Left lobe of liver (tissue), 2 donors: ENCODE data around the gene KRT6A. TPM values are rescaled to one million over a fixed set of nuclear protein-coding genes. Genes with fewer than 3 reads are reported as not detected.
A peak's percentile ranks its signal among the peaks of the same experiment; 100 is the strongest.

Experiments
- ATAC-seq: fragments of 200-7000 bp; cut with Tn5 transposase; one replicate; pipeline ENCODE4 v1.9.1; 2020; ENCODE audit warnings: mild to moderate bottlenecking, moderate library complexity
- DNase-seq: peaks from one replicate; pipeline ENCODE4 v3.0.0-alpha.2; 2020; ENCODE audit warnings: low spot score
- total RNA-seq: library from RNA; stranded (reverse); gene quantifications from one replicate; pipeline ENCODE4 v1.2.1, GENCODE V29; 2021
- donor health status: DM: no; HTN: no; CAD: no; lungs with moderate emphysema.
- donor health status: DM: no; HTN: yes; CAD: no.

The KRT6A gene
- total RNA-seq, 1 donor from 2014 or later, result not detected

GRCh38 chr12:52524898-52525591, 32.0 kb upstream of the KRT6A start:
- DNase-seq (peak; percentile 11), ATAC-seq (no peak)

- ATAC-seq (no peak), DNase-seq (peak; percentile 18)
Observed at GRCh38 chr12:52524241-52524897, 31.3 kb upstream of the KRT6A start.

DNA sequence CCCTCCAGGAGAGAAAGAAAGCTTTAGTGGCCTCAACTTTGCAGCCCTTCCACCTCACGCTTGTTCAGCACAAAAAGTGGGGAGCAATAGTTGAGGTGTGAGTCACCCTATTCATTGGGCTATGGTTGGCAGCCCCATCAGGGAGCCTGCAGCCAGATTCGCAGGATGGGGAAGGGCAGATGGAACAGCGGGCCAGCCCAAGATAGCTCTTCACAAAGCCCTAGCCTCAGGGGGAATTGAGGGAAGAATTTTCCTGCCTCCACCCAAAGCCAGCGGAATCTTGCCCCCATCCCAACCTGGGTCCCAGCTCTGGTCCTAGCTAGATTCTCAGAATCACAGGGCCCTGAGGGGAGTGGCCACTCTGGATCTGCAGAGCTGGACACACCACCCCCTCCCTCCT, 30.8 kb upstream of the KRT6A start:
- ATAC-seq, result no peak
- DNase-seq, result peak; percentile 22

GRCh38 chr12:52522346-52523011, 29.4 kb upstream of the KRT6A start:
- DNase-seq (peak; percentile 34), ATAC-seq (no peak)

- ATAC-seq (no peak), DNase-seq (peak; percentile 19)
Observed at GRCh38 chr12:52521568-52522266, 28.7 kb upstream of the KRT6A start.

GRCh38 chr12:52521175-52521567, 28.1 kb upstream of the KRT6A start:
- DNase-seq (peak; percentile 26), ATAC-seq (no peak)

DNA sequence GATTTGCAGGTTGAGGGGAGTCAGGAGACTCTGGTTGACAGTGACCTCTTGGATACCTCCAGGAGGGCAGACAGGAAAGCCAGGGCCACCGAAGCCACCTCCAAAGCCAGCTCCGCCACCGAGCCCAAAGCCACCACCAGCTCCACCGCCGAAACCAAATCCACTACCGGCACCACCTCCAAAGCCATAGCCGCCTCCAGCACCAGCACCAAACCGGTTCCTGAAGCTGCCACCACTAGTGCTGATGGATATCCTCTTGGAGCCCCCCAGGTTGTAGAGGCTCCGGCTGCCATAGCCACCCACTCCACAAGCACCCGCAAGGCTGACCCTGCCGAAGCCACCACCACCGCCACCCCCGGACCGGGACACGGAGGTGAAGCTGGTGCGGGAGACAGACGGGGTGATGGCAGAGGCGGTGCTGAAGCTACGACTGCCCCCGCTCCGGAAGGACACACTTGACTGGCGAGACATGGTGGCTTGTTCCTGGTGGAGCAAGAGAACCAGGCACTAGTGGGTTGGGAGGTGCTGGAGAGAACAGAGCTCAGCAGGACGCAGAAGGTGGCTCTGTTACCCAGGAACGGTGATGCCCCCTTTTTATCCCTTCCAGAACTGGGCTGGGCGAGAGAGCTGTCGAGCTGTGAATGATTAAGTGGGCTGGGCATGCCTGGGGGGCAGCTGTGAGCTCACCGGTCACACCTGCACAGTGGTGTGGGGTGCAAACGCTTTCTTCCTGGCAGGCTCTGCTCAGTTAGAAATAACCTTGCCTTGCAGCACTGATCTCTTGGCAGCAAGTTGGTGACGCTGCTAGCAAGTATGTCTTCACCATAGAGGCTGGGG, 27.0 kb upstream of the KRT6A start, which contains the start of gene KRT5:
Gene KRT5, minus strand, starts transcription at position 569 of the 837 bp plus-strand sequence. Its CDS starts 98 bp downstream, at position 471.
- DNase-seq (peak; percentile 42), ATAC-seq (no peak)

DNA sequence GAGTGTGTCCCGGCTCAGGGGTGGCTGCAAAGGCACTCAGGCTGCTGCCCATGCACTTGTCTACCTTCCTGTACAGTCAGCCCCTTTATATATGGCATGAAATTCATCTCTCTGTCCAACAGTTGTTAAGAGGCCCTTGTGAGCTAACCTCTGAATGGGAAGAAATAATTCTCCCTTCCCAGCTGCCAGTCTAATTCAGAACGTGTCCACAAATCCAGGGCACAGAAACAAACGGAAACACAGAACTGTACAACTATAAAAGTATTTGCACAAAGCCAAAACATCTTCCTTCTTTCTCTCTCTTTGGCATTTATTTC, 26.3 kb upstream of the KRT6A start:
- ATAC-seq (no peak), DNase-seq (no peak)

GRCh38 chr12:52518574-52519386, 25.7 kb upstream of the KRT6A start:
- ATAC-seq, result no peak
- DNase-seq, result peak; percentile 36

DNA sequence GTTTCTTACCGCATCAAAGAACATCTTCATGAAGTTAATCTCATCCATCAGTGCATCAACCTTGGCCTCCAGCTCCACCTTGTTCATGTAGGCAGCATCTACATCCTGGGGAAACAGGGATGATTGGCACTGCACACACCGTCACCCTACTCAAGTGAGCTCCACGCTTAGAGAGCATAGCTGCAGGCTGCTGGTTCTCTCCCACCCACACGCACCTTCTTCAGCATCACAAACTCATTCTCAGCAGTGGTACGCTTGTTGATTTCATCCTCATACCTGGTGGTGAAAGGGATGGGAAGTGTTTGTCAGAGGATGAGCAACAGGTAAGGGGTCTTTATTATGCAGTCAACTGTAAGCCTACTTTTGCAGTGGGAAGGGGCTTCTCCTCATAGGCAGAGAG, 24.8 kb upstream of the KRT6A start:
- DNase-seq (no peak), ATAC-seq (no peak)

- DNase-seq, result no peak
Observed at GRCh38 chr12:52517005-52517835, 24.2 kb upstream of the KRT6A start.

DNA sequence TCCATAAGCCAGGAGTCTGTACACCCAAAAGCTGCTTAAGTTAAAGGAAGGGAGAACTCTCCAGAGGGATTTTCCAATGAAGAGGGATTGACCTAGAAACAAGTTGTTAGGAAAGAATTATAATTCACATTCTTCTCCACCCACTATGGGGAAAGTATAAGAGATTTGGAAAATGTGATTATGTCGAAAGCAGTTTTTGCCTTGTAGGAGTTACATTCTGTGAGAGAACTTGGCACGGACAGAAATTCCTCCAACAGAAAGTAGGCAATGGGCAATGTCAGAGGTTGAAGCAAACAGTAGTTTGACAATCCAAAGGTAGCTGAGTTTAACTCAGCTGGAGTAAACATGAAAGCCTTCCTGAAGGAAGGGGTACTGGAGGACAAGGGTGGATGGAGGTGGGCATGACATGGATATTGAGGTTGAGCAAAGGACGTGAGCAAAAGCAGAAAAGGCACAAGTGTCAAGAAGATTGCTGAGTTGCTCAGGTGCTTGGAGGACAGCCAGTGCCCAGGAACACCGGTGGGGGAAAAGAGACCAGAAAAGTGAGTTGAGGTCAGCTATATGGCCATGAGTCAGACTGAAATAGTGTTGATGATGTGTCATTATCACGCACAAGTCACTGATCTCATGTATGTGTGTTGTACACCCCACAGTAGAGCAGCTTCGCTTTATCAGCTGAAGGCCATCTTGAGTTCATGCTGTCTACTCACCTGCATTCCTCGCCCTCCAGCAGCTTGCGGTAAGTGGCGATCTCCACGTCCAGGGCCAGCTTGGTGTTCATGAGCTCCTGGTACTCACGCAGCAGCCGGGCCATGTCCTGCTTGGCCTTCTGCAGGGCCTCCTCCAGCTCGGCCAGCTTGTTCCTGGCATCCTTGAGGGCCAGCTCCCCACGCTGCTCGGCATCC, 23.1 kb upstream of the KRT6A start:
- ATAC-seq (peak; percentile 70), DNase-seq (peak; percentile 35)

More at GRCh38 chr12:52517005-52517835, 24.2 kb upstream of the KRT6A start:
- no peak for ATAC-seq

DNA sequence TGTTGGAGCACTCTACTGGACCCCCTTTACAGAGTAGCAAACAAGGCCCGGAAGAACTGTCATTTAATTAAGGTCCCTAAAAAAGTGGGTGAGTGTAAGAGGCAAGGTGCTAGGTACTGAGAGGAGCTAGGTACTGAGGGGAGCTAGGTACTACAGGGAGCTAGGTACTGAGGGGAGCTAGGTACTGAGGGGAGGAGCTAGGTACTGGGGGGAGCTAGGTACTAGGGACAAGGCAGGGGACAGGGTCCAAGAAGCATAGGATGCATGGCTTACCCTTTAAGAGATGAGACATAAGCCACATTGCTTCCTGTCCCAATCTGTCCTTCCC, 22.2 kb upstream of the KRT6A start:
- no peak for ATAC-seq

DNA sequence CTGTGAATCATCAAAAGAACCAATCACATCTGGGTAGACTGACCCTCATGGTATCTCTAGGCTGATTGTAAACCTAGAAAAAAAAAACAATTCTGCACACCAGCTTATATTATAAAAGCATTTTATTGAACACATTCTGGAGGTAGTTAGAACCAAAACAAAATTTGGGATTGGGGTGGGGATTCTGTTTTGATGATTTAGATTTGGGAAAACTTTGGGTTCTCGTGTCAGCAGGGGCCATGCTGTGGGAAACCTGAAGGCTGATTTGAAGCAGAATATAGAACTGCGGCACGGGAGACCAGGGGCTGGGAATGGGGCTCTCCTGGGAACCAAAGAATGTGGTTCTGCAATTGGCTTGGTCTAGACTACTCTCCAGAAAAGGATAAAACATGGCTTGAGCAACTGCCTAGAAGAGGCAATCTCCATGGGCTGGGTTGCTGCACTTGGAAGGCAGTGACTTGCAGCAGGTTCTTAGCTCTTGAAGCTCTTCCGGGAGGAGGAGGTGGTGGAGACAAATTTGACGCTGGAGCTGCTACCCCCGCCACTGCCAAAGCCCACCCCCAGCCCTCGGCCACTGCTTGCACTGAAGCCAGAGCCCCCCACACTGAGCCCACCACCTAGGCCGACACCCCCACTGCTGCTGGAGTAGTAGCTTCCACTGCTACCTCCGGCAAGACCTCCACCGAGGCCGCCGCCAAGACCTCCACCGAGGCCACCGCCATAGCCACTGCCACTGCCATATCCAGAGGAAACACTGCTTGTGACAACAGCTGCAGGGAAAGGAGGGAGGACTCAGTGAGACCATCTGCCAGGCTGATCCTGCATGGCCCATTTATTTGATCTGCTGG, 21.6 kb upstream of the KRT6A start:
- DNase-seq, result peak; percentile 35

More for the DNA sequence above, 22.2 kb upstream of the KRT6A start:
- no peak for DNase-seq

DNA sequence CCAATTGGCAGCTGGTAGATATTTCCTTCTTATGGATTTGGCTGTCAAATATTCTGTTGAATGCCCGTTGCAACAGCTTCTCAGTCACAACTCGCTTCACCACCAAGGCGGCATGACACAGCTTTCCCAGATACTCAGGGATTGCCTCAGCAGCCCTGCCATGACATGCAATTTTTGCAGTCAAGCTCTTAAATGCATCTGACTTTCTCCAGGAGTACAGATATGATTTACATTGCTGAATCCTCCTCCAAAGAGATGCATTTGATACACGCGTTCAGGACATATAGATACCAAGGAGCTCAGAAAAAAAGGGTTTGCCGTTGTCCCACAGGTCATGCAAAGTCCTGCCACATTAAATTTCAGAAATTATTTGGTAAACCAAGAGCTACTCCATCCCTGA, 20.7 kb upstream of the KRT6A start:
- DNase-seq, result no peak
- no peak for ATAC-seq

More for the DNA sequence above, 21.6 kb upstream of the KRT6A start:
- no peak for ATAC-seq

GRCh38 chr12:52508211-52508610, 15.2 kb upstream of the KRT6A start:
- DNase-seq, result peak; percentile 19
- no peak for ATAC-seq
